GM18499 (cell line): ENCODE measurements around the gene INTS15.
"Not testable (repeated sequence)": the region's sequence is repeated elsewhere in the genome, so short reads cannot be mapped to it uniquely, and the experiment has no call there.

ENCODE experiments used
- ATAC-seq: cut with Tn5 transposase; IDR thresholded peaks from one replicate; pipeline ENCODE4 v1.9.1; 2021; ENCODE audit warnings: moderate number of reproducible peaks; ENCODE audit not compliant: insufficient read depth, unreplicated experiment

INTS15 gene

GRCh38 chr7:6576024-6576866 is 13.6 kb upstream of the INTS15 start:
- no peak for ATAC-seq

DNA sequence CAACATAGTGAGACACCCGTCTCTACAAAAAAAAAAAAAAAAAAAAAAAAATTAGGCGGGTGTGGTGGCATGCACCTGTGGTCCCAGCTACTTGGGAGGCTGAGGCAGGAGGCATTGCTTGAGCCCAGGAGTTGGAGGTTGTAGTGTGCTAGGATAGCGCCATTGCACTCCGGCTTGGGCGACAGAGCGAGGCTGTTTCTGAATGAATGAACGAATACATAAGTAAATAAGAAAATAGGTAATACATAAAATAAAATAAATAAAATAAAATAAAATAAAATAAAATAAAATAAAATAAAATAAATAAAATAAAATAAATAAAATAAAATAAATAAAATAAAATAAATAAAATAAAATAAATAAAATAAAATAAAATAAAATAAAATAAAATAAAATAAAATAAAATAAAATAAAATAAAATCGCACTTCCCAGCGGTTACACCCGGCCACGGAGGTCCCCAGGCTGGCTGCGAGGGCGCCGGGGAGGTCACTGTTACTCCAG is 12.9 kb upstream of the INTS15 start:
- not testable (repeated sequence) for ATAC-seq

- ATAC-seq, result peak; percentile 76
Observed at GRCh38 chr7:6577369-6578113, 12.3 kb upstream of the INTS15 start, which contains the start of gene ZDHHC4. ZDHHC4 (plus strand) TSS chr7:6577454; CDS start chr7:6580562, 3,108 bp downstream.

GRCh38 chr7:6578114-6579084 is 11.4 kb upstream of the INTS15 start:
- no peak for ATAC-seq

- ATAC-seq, result no peak
Observed at GRCh38 chr7:6579446-6579845, 10.4 kb upstream of the INTS15 start.

- not testable (repeated sequence) for ATAC-seq
Observed at GRCh38 chr7:6585746-6586432, 3.9 kb upstream of the INTS15 start.

GRCh38 chr7:6588566-6588965 is 1.3 kb upstream of the INTS15 start:
- ATAC-seq, result no peak

- ATAC-seq, result no peak
Observed at GRCh38 chr7:6589151-6589828, 531 bp upstream of the INTS15 start.

DNA sequence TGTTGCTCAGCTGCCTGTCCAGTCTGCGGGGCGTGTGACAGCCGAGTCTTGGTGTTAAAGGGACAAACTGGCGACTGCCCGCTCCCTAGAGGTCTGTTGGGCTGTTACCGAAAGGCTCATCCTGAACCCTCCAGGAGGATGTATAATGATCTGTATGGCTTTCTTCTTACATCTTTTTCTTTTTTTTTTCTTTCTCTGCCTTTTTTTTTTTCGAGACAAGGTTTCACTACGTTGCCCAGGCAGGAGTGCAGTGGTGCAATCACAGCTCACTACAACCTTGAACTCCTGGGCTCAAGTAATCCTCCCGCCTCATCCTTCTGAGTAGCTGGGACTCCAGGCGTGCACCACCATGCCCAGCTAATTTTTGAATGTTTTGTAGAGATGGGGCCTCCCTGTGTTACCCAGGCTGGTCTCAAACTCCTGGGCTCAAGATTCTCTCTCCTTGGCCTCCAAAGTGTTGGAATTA is 857 bp downstream of the INTS15 start:
- ATAC-seq, result peak; percentile 17

DNA sequence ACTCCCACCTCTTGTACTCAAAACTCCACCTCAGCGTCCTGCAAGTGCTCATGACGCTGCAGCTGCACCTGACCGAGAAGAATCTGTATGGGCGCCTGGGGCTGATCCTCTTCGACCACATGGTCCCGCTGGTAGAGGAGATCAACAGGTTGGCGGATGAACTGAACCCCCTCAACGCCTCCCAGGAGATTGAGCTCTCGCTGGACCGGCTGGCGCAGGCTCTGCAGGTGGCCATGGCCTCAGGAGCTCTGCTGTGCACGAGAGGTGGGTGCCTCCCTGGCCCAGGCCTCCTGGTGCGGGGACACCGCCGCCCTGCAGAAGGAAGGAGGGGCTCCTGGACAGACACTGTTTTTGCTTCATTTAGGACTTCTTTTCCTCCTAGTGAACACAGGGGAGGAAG is 10.3 kb downstream of the INTS15 start:
- no peak for ATAC-seq

GRCh38 chr7:6604458-6604857 is 14.6 kb downstream of the INTS15 start:
- no peak for ATAC-seq

- ATAC-seq, result no peak
Observed at GRCh38 chr7:6606866-6607583, 17.2 kb downstream of the INTS15 start.

DNA sequence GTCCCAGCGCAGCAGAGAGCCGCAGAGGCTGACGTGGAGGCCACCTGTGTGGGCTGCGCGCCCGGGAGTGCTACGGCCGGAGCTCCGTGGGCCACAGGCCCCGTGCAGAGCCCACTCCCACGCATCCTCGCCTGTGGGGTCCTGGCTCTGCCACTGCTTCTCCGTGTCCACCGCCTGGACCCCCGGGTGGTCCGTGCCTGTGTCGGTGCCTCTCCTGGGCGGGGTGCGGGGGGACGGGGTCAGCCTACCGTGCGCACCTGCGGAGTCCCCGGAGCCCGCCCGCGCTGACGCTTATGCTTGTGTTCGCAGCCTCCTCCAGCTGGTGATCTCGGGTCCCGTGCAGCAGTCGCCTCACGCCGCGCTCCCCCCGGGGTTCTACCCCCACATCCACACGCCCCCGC is 17.8 kb downstream of the INTS15 start:
- no peak for ATAC-seq

DNA sequence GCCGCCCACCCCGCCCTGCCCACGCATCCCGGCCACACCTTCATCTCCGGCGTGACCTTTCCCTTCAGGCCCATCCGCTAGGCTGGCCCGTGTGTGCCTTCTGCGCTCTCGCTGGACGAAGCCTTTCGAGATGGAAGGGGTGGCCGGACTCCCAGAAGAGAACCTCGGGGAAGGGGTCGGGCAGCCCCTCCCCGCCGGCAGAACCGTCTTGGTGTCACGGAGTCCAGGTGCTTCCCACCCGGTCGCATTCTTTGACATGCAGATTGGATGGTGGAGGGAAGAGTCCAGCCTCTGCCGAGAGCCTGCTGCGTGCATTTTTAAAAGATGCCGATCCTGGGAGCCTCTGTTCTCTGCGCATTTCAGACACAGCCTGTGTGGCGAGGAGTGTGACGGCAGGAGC is 18.3 kb downstream of the INTS15 start:
- no peak for ATAC-seq

DNA sequence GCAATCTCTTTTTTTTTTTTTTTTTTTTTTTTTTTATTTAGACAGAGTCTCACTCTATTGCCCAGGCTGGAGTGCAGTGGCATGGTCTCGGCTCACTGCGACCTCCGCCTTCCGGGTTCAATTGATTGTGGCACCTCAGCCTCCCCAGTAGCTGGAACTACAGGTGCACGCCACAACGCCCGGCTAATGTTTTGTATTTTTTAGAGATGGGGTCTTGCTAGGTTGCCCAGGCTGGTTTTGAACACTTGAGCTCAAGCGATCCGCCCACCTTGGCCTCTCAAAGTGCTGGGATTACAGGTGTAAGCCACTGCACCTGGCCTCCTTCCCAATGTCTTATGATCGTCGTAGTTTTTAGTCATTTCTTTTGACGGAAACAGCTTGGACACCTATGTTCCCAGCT is 19.0 kb downstream of the INTS15 start:
- ATAC-seq, result no peak

DNA sequence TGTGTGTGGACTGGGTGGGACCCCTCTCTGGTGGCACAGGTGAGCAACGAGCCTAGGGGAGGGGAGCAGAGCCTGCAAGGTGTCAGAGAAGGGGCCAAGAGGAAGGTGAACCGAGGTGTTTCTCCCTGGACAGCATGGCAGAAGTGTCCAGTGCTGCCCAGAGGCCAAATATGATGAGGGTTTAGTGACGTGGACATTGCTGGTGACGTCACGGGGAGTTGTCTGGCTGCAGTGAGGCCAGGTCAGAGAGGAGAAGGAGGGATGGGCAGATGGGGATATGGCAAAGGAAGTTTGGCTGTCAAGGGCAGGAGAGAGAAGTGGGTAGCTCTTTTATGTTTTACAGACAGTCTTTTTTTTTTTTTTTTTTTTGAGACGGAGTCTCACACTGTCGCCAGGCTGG is 23.0 kb downstream of the INTS15 start:
- no peak for ATAC-seq

DNA sequence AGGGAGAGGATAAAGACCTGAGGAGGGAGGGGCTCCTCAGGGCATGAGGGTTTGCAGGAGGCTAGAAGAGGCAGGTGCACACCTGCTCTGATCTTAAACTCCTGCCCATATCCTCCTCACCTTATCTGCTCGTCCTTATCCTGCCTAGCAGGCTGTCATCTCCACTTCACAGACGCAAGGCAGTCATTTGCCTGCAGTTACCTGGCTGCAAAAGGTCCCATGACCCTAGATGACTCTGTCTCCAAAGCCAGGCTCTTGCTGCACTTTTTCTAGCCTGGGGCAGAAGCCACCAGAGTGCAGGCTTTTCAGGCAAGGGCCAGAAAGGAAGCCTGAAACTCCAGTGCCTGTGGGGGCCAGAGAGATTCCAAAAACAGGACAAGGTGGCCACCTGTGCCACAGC is 23.9 kb downstream of the INTS15 start:
- ATAC-seq, result no peak

DNA sequence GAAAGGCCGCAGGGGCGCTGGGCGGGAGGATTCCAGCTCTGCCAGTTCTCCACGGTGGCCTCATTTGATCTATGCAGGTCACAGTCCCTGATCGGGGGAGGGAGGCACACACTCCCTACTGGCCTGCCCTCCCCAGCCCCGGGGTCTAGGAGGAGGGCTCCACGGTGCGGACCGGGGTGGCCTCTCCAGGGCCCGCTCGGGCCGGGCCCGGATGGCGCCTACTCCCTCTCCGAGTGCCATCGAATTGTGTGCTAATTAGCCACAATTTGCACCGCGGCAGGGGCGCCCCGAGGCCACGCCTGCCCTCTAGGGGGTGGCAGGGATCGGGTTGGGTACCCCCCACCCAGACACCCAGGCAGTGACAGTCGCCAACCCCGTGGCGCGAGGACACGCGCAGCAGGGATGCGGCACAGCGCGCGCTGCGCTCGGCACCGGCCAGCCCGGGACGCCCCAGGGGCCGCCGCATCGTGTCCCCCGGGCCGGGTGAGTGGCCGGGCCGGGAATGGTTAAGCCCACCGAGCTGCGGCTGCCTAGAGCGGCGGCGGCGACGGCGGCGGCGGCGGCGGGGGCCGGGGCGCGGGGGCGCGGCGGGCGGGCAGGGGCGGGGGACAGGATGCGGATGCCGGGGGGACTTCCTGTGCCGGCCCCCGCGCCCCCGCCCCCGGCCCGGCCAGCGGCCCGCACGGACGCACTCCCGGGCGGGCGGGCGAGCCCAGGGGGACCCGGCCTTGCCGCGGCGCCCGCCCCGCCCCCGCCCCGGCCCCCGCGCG is 25.3 kb downstream of the INTS15 start, which contains the start of gene ZNF853:
ZNF853 (plus strand) TSS at position 658 of the 770 bp plus-strand sequence. CDS start 565 bp downstream, outside the sequence.
- no peak for ATAC-seq
